ENCODE measurements around the gene EVC2.

- TF ChIP-seq, protein P1, sequence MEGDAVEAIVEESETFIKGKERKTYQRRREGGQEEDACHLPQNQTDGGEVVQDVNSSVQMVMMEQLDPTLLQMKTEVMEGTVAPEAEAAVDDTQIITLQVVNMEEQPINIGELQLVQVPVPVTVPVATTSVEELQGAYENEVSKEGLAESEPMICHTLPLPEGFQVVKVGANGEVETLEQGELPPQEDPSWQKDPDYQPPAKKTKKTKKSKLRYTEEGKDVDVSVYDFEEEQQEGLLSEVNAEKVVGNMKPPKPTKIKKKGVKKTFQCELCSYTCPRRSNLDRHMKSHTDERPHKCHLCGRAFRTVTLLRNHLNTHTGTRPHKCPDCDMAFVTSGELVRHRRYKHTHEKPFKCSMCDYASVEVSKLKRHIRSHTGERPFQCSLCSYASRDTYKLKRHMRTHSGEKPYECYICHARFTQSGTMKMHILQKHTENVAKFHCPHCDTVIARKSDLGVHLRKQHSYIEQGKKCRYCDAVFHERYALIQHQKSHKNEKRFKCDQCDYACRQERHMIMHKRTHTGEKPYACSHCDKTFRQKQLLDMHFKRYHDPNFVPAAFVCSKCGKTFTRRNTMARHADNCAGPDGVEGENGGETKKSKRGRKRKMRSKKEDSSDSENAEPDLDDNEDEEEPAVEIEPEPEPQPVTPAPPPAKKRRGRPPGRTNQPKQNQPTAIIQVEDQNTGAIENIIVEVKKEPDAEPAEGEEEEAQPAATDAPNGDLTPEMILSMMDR (IDR thresholded peaks at IDR 0.05), result no peak
- TF ChIP-seq POLR2A (IDR thresholded peaks at IDR 0.05; ENCODE audit: low read depth), result no peak
These were observed 16.7 kb downstream of the EVC2 start for GRCh38 chr4:5691491-5692132.

Measured in esophagus muscularis mucosa (tissue), 3 donors.